ENCODE data around the gene NSG1. TPM values are rescaled to one million over a fixed set of nuclear protein-coding genes. Genes with fewer than 3 reads are reported as not detected.

NSG1 gene
- total and polyA plus RNA-seq, 2 donors (not counting 1 experiment from before 2014, with no cell fraction given), result 0.17 to 1.1 TPM

DNA sequence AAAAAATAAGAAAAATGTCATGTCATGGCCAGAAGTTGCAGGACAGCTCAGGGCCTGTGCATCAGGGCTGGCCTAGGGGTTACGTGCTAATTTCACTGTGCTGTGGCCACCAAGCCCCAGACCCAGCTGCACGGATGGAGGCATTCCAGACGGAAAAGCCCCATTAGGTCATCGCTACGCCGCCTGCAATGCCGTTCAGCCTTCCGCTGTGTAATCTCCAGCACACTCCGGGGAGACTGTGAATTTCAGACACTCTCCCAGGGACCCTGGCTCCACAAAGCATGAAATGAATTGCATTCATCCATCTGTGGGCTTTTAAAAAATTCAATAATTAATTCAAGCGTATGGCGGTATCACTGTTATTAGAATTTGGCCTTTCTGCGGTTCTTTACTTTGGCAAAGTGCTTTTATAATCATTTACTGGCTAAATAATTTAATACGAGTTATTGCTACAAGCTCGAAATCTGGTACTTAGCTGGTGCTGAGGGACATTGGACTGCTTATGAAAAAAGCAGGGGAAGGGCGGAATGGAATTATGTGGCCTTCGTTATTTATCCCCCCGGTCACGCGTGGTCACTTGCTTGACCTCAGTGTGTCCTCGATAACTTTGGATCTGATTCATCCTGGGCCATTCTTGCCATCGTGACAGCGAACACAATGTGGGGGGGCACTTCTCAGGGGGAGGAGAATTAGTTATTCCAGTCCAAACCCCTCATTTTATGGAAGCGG is 9.0 kb upstream of the NSG1 start:
- H3K4me3 ChIP-seq (replicated peaks in 1 of 4; ENCODE audit: control extremely low read depth in 1 of 4, insufficient read depth in 1 of 4, low read depth in 3 of 4, low read length in 4 of 4), result no peak overlapping the region
- no peaks in the 10 kb centered on the region for H3K79me2 ChIP-seq (ENCODE audit: control insufficient read depth, insufficient read depth, low read length)
- no peaks in the 10 kb centered on the region for H3K9me3 ChIP-seq (ENCODE audit: control insufficient read depth, insufficient read depth, low read depth, low read length)
- no peak overlapping the region for H2AFZ ChIP-seq (ENCODE audit: low read length)
- no peaks in the 10 kb centered on the region for H3K36me3 ChIP-seq (ENCODE audit: control insufficient read depth, insufficient read depth, low read length)
- H3K9ac ChIP-seq (ENCODE audit: insufficient read depth, low read length), result no peak overlapping the region
- no peaks in the 10 kb centered on the region for H3K4me1 ChIP-seq (ENCODE audit: control insufficient read depth, extremely low read depth, insufficient read depth, low read length)
- no peak for TF ChIP-seq EZH2 (IDR thresholded peaks at IDR 0.05; ENCODE audit: low read length, missing control alignments)
- TF ChIP-seq, protein P1, sequence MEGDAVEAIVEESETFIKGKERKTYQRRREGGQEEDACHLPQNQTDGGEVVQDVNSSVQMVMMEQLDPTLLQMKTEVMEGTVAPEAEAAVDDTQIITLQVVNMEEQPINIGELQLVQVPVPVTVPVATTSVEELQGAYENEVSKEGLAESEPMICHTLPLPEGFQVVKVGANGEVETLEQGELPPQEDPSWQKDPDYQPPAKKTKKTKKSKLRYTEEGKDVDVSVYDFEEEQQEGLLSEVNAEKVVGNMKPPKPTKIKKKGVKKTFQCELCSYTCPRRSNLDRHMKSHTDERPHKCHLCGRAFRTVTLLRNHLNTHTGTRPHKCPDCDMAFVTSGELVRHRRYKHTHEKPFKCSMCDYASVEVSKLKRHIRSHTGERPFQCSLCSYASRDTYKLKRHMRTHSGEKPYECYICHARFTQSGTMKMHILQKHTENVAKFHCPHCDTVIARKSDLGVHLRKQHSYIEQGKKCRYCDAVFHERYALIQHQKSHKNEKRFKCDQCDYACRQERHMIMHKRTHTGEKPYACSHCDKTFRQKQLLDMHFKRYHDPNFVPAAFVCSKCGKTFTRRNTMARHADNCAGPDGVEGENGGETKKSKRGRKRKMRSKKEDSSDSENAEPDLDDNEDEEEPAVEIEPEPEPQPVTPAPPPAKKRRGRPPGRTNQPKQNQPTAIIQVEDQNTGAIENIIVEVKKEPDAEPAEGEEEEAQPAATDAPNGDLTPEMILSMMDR (conservative IDR thresholded peaks at IDR 0.05 in 1 of 2, IDR thresholded peaks at IDR 0.05 in 1 of 2; ENCODE audit: low read depth in 1 of 2, low read length in 2 of 2), result no peak
- peaks cover 3% of the 10 kb centered on the region for H3K27me3 ChIP-seq (ENCODE audit: control insufficient read depth, insufficient read depth, low read length)
- H3K27ac ChIP-seq (ENCODE audit: insufficient read depth, low read length), result no peak overlapping the region
- H4K20me1 ChIP-seq (ENCODE audit: control insufficient read depth, extremely low read depth, insufficient read depth, low read length), result no peaks in the 10 kb centered on the region
- no peak for DNase-seq (ENCODE audit: low read depth in 2 of 2)
- H3K4me2 ChIP-seq (ENCODE audit: extremely low read depth, insufficient read depth, low read length), result no peak overlapping the region

- Histone ChIP-seq H3K9ac (ENCODE audit: insufficient read depth, low read length) (no peak overlapping the region), H3K4me2 (ENCODE audit: extremely low read depth, insufficient read depth, low read length) (no peak overlapping the region), H3K27me3 (ENCODE audit: control insufficient read depth, insufficient read depth, low read length) (peaks cover 6% of the 10 kb centered on the region), H3K36me3 (ENCODE audit: control insufficient read depth, insufficient read depth, low read length) (no peaks in the 10 kb centered on the region), H4K20me1 (ENCODE audit: control insufficient read depth, extremely low read depth, insufficient read depth, low read length) (no peaks in the 10 kb centered on the region), H3K4me3 (replicated peaks in 1 of 4; ENCODE audit: control extremely low read depth in 1 of 4, insufficient read depth in 1 of 4, low read depth in 3 of 4, low read length in 4 of 4) (no peak overlapping the region), H3K27ac (ENCODE audit: insufficient read depth, low read length) (no peak overlapping the region), H2AFZ (ENCODE audit: low read length) (no peak overlapping the region), H3K4me1 (ENCODE audit: control insufficient read depth, extremely low read depth, insufficient read depth, low read length) (no peaks in the 10 kb centered on the region), H3K79me2 (ENCODE audit: control insufficient read depth, insufficient read depth, low read length) (no peaks in the 10 kb centered on the region), H3K9me3 (ENCODE audit: control insufficient read depth, insufficient read depth, low read depth, low read length) (no peaks in the 10 kb centered on the region)
- TF ChIP-seq, protein P1 (conservative IDR thresholded peaks at IDR 0.05 in 1 of 2, IDR thresholded peaks at IDR 0.05 in 1 of 2; ENCODE audit: low read depth in 1 of 2, low read length in 2 of 2), result no peak
- TF ChIP-seq EZH2 (IDR thresholded peaks at IDR 0.05; ENCODE audit: low read length, missing control alignments), result no peak
- no peak for DNase-seq (ENCODE audit: low read depth in 2 of 2)
Observed at GRCh38 chr4:4379540-4380087, 7.3 kb upstream of the NSG1 start.

DNA sequence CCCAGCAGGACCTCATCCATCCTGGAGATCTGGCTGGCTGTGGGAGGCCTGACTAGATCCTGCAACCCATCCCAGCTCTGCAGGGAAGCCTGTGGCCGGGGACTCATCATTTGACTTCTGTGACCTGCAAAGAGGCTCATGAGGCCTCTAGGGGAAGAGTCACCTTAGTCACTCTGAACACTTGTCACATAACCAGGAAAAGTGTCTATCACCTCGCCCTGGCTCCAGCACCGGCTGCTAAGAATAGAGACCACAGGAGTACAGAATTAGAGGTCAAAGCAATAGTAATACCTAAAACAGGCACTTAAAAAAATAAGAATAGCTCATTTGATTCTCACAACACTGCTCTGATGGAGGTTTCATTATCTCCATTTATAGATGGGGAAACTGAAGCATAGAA is 3.8 kb upstream of the NSG1 start:
- Histone ChIP-seq H3K9me3 (ENCODE audit: control insufficient read depth, insufficient read depth, low read depth, low read length) (no peaks in the 10 kb centered on the region), H3K36me3 (ENCODE audit: control insufficient read depth, insufficient read depth, low read length) (no peaks in the 10 kb centered on the region), H3K79me2 (ENCODE audit: control insufficient read depth, insufficient read depth, low read length) (no peaks in the 10 kb centered on the region), H4K20me1 (ENCODE audit: control insufficient read depth, extremely low read depth, insufficient read depth, low read length) (no peaks in the 10 kb centered on the region), H3K27me3 (ENCODE audit: control insufficient read depth, insufficient read depth, low read length) (peaks cover 35% of the 10 kb centered on the region), H3K4me3 (replicated peaks in 1 of 4; ENCODE audit: control extremely low read depth in 1 of 4, insufficient read depth in 1 of 4, low read depth in 3 of 4, low read length in 4 of 4) (no peak overlapping the region), H2AFZ (ENCODE audit: low read length) (no peak overlapping the region), H3K27ac (ENCODE audit: insufficient read depth, low read length) (no peak overlapping the region), H3K9ac (ENCODE audit: insufficient read depth, low read length) (no peak overlapping the region), H3K4me1 (ENCODE audit: control insufficient read depth, extremely low read depth, insufficient read depth, low read length) (no peaks in the 10 kb centered on the region), H3K4me2 (ENCODE audit: extremely low read depth, insufficient read depth, low read length) (no peak overlapping the region)
- TF ChIP-seq, protein P1 (conservative IDR thresholded peaks at IDR 0.05 in 1 of 2, IDR thresholded peaks at IDR 0.05 in 1 of 2; ENCODE audit: low read depth in 1 of 2, low read length in 2 of 2), result no peak
- no peak for TF ChIP-seq EZH2 (IDR thresholded peaks at IDR 0.05; ENCODE audit: low read length, missing control alignments)
- no peak for DNase-seq (ENCODE audit: low read depth in 2 of 2)

Data from fibroblast of lung (primary cell).